Prostate gland (tissue), 2 donors: ENCODE results near the gene ADGRD1.

Experiments
- CTCF ChIP-seq, 4 experiments: fragments of 200-600 bp in 2 of 4; fragments of 450-650 bp in 2 of 4; sonication (generic) in 2 of 4; IDR thresholded peaks; 1 replicate in 3 of 4; 2 replicates in 1 of 4; pipeline ENCODE4 v1.5.1; 2016 to 2019; ENCODE audit warnings: antibody characterized with exemption in 4 of 4, mild to moderate bottlenecking in 2 of 4, moderate library complexity in 2 of 4
- POLR2A ChIP-seq: fragments of 450-650 bp; IDR thresholded peaks from one replicate; pipeline ENCODE4 v1.6.1; 2016; ENCODE audit warnings: antibody characterized with exemption, mild to moderate bottlenecking

GRCh38 chr12:130969223-130969622 is 15.5 kb downstream of the ADGRD1 start:
- no peak for TF ChIP-seq POLR2A
- no peak for TF ChIP-seq CTCF (IDR thresholded peaks at IDR 0.05)
